Measurements from ENCODE around the gene NUDT1. TPM values are rescaled to one million over a fixed set of nuclear protein-coding genes. Genes with fewer than 3 reads are reported as not detected.

The NUDT1 gene
- total RNA-seq, 1 donor from 2014 or later: 71.2 TPM

DNA sequence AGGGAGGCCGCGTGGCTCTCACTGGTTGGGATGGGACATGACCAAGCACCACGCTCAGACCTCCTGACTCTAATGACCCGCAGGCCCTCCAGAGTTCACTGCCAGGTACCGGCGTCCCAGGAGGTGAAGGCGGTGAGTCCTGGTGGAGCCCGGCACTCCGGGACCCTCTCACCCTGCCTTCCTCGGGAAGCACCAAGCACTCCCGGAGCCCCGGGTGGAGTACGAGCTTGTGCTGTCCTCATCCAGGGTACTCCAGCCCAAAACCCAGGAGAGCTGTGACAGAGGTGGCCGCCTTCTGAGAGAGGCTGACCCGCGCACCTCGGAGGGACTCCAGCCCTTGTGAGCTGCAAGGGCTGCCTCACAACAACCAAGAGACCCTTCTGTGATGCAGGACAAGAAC, 18.7 kb upstream of the NUDT1 start:
- intact Hi-C loops (cut with micrococcal nuclease): no loop called here

DNA sequence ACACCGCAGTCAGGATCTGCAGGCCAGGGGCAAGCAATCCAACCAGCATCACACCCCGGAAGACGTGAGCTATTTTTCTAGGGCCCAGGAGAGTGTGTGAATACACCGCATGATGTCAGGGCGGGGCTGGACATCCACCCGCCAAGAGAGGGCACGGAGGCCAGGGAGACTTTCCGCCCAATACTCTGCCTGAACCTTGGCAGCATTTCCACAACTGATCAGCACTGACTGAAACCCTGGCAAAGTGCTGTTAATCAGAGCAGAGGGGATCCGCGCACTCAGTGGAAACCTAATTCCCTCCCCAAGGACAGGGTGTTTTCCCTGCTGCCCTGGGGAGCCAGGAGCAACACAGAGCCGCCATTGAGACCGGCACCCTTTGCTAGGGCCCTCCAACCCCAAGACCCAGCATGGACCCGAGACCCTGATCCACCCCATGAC, 17.5 kb upstream of the NUDT1 start:
- intact Hi-C loops (cut with micrococcal nuclease): no loop called here

DNA sequence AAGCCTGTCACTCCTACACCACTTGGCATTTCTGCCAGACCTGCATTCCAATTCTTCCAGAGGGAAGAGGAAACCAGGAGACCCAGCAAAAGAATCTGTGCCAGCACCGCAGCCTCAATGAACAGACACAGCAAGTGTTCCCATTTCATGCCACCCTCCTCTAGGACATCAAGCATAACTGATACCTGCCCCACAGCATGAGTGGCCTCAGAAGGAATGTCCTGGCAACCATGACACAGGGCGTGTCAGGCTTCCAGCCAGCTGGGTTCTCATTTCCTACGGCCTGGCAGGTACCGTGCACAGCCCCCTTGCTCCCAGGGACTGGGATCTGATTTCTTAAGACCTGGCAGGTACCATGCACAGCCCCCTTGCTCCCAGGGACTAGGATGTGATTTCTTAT, 17.1 kb upstream of the NUDT1 start:
- intact Hi-C loops (cut with micrococcal nuclease): no loop called here

DNA sequence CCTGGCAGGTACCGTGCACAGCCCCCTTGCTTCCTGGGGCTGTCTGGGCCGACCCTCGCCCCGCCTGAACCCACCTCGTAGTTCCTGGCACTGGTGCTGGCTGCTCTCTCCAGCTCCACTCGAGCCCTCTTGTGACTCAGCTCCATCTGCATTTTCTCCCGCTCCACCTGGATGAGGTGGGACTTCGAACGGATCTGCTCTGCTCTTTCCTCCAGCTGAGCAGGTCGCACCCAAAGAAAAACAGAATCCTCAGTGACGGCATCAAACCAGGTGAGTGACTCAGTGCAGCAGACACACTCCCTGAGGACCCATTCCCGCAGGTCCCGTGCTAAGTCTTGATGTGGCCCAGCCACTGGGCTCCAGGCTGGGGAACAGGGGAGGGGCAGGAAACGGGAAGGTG, 16.7 kb upstream of the NUDT1 start:
- intact Hi-C loops (cut with micrococcal nuclease): no loop called here

DNA sequence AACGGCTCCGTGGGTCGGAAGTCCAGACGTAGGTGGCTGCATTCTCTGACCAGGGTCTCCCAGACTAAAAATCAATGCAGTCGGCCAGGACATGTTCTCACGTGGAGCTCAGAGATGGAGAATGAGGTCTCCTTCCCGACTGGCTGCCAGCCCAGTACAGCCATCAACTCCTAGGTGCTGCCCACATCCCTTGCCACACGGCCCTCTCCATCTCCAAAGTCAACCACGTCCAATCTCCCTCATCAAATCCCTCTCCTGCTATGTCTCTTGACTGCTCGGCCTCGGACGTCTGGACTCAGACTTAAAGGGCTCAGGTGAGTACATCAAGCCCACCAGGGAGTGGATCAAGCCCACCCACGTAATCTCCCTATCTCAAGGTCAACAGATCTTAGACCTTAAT, 16.2 kb upstream of the NUDT1 start:
- intact Hi-C loops (cut with micrococcal nuclease): no loop called here

DNA sequence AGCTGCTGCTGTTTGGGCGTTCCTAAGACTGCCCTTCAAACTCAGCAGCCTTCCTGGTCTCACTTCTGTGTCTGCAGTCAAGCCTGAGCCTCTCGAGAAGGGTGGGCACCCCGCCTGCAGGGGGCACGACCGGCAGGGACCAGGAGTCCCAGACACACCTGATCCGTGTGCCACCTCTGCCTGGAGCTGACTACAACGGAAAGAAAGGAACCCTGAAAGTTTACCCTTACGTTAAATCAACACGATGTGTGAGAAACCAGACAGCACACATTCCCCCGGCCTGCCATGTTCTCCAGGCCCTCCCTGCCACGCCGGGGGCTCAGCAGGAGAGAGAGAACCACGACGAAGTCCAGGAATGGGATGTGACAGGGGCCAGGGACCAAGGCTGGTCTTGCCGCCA, 14.3 kb upstream of the NUDT1 start:
- intact Hi-C loops (cut with micrococcal nuclease): no loop called here

DNA sequence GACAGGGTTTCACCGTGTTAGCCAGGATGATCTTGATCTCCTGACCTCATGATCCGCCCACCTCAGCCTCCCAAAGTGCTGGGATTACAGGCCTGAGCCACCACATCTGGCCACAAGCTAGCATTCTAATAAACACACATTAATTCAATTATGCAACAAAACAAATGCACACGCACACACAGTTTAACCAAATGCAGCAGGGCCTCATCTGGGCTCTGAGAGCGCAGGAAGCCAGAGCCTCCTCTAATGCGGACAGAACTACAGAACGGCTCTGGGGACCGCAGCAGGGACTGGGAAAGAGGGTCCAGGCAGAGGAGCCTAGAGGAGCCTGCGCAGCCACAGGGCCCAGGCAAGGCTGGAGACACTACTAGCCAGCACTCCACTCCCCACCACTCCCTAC, 13.1 kb upstream of the NUDT1 start:
- intact Hi-C loops (cut with micrococcal nuclease): no loop called here

DNA sequence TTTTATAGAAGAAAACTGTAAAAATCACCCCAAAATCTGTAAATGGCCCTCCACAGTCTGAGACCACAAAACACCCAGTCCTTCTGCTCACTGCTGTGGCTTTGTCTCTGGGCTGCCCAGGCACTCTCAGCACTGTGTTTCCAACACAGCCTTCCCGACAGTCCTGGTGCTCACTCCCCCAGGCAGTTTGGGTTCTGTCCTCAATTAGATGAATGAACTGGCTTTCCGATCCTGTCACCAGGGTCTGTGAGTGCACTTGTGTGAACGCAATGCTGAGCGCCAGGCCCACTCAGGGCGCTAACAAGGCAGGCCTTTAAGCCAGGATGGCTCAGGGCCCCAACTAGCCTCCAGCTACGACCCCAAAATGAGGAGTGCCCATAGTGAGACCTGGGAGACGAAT, 12.6 kb upstream of the NUDT1 start:
- intact Hi-C loops (cut with micrococcal nuclease): no loop called here

DNA sequence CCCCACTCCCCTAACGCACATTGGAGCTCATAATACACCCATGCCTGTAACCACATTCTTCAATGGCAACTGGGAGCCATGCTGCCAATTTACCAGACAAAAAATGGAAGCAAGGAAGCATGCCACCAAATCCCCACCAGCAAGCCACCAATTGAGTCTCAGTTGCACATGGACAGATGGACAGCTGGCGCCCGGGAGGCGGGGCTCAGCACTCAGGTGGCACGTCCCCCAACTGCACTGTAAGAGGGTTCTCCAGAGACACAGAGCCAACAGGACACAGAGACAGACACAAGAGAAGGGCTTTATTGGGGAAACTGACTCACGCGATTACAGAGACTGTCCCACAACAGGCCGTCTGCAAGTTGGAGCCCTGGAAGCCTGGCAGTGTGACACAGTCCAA, 11.8 kb upstream of the NUDT1 start:
- intact Hi-C loops (cut with micrococcal nuclease): loop anchor here (5.0 to 10.0 kb wide), 3 partner anchors 305 to 1035 kb away; partner anchors contain the start of genes BRAT1 and IQCE

DNA sequence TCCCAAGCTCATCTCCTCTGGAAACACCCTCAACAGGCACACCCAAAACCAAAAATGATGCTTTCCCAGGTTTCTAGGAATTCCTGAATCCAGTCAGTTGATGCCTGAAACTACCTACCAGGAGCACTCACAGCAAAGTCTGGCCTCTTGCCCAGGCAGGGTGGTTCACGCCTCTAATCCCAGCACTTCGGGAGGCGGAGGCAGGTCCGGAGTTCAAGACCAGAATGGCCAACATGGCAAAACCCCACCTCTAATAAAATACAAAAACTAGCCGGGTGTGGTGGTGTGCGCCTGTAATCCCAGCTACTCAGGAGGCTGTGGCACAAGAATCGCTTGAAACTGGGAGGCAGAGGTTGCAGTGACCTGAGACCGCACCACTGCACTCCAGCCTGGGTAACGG, 11.1 kb upstream of the NUDT1 start:
- intact Hi-C loops (cut with micrococcal nuclease): loop anchor here (5.0 to 10.0 kb wide), 3 partner anchors 306 to 1036 kb away; partner anchors contain the start of genes BRAT1 and IQCE

DNA sequence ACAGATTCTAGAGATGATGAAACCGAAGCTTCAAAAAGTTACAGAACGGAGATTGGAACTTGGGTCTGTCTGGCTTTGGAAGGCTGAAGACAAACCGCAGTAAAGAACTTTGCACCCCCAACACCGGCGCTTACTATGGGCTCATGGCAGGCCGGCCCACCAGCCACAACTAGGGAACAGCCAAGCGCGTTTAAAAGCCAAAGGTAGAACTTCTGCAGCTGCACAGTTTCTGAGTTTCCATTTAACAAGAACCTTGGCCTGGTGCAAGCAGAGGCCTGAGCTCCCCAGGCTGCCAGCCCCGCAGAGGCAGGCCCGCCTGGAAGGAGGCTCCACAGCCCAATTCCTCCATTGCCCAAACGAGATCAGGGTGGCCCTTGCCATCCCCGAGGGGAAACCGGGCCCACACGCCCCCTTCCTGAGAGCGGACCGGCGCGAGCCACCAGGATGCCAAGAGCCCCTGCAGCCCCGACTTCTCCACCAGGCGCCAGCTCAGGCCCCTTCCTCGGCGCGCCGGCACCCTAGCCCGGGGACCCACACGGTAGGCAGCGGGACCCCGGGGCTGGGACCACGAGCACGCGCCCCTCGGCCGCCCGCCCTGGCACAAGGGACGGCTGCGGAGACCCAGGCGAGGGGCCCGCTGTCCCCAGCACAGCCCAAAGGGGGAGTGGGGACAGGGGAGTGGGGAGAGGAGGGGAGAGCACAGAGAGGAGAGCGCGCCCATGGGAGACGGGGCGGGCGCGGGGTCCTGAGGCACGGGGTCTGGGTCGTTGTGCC, 9.8 kb upstream of the NUDT1 start:
- intact Hi-C loops (cut with micrococcal nuclease): loop anchor here (1.0 to 10.0 kb wide), 9 partner anchors 10 to 1037 kb away; partner anchors contain the start of genes BRAT1, IQCE, MRM2 and NUDT1

DNA sequence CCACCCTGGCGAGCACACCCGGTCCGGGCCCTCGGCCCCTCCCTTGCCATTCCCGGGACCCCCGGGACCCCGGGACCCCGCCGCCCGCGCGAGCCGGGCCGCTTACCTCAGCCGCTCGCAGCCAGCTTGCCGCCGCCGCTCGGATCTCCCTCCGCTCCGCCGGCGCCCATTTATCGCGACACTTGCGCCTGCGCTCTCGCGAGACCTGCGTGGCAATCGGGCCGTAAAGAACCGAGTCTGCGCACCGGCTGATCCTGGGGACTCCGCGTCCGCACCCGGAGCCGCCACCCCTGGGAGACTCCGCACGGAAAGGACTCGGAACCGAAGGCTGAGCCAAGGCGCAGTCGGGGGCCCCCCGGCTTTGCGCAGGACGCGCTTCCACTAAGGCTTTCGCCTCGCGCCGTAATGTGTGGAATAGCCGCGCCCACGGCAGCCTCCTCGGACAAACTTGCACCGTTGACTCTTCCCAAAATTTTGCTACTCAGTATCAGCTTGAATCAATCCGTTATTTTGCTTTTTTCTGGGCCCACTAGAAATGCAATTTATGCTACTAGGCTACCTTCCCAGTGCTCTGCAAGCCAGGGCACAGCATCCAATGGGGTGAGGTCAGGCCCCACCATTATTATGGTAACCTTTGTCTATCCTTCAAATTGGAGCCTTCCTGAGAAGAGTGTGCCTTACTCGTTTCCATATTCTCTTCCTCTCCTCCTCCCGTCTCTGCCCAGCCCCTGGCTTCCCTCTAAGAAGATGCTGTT, 9.1 kb upstream of the NUDT1 start, which contains the start of gene MAD1L1:
MAD1L1 (minus strand) TSS at position 180 of the 755 bp plus-strand sequence. CDS start 2,812 bp downstream, outside the sequence.
- intact Hi-C loops (cut with micrococcal nuclease): loop anchor here (1.0 to 10.0 kb wide), 9 partner anchors 9 to 1038 kb away; partner anchors contain the start of genes BRAT1, IQCE, MRM2 and NUDT1

DNA sequence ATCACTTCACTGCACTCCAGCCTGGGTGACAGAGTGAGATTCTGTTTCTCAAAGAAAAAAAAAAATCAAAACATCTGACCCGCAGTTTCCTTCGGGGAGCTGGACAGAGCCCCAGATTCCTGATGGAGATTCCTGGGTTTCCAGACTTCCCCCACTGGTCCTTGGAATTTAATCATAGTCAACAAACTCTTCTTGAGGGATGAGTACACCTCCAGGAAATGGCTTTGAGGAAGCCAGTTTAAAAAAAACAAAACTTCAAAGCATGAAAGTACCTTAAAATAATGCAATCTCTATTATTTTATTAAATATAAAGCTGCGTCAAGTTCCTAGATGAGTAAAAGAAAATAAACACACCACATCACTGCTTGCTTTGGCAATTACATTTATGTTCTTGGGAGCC, 8.1 kb upstream of the NUDT1 start:
- intact Hi-C loops (cut with micrococcal nuclease): loop anchor here (2.0 to 10.0 kb wide), 5 partner anchors 173 to 1039 kb away; partner anchors contain the start of genes BRAT1 and IQCE

DNA sequence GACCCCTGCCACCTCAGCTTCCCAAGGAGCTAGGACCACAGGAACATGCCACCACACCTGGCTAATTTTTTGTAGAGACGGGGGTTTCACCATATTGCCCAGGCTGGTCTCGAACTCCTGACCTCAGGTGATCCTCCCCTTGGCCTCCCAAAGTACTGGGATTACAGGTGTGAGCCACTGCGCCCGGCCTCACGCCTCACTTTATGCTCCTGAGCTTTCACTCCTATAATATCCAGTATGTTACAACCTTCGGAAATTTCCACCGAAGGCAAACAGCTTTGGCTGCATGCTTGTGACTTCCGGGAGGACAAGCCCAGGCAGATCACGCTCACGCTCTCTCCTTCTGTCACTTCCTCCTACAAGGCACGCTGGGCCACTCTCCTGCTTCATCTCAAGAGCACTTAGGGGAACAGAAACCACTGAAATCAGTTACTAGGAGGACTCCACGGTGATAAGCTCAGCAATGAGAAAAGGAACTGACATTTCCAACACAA, 4.9 kb upstream of the NUDT1 start:
- intact Hi-C loops (cut with micrococcal nuclease): loop anchor here (10.0 kb wide), 2 partner anchors 312 to 1042 kb away; no protein-coding TSS in a partner anchor

DNA sequence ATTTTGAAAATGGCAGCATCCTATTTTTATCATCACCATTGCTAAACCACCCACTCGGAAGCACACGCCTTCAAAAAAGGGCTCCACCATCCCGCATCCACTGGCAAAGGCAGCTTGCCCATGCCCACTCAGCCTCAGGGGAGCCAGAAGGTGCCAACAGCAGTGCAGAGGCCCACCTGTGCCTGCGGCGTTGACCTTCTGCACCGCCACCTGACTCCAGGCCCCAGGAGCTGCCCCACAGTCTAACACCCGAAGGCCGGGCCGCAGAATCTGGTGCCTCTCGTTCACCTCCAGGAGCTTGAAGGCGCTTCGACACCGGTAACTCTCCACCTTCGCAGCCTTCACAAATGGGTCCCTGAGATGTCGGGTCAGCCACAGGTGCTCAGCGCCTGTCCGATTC, 2.8 kb upstream of the NUDT1 start:
- intact Hi-C loops (cut with micrococcal nuclease): loop anchor here (10.0 kb wide), 2 partner anchors 314 to 1044 kb away; no protein-coding TSS in a partner anchor

DNA sequence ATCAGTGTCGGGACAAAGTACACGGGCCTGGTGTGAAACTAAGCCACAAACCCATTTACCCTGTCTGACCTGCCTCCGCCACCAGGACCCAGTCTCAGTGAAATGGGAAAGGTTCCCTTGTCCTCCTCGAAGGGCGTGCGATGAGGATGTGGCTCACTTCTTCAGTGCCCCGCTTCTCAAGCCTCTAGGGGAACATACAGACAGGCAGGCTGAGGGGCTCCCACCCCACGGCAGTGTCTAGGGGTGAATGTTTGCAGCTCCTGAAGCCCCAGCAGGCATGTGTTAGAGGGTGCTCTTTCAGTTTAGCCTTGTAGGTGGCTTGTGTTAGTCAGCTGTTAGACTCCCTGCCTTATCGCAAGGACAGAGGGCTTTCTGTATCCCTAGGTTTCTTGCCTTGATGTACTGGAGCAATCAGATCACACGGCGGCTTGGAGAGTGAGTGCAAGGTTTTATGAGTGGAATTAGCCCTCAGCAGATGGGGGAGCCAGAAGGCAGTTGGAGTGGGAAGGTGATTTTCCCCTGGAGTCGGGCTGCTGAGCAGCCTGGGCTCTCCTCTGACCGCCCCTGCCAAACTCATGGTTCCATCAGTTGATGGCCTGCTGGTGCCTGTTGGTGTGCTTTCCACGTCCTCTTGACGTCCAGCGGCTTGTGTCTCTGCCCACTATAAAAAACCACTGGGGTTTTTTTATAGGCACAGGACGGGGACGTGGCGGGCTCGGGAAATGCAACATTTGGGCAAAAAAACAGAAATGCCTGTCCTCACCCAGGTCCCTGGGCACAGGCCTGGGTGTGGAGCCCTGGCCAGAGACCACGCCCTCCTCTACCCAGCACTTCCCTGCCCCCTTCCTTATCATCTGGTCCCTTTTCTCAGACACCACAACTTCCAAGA, 759 bp downstream of the NUDT1 start:
- intact Hi-C loops (cut with micrococcal nuclease): loop anchor here (1.0 to 10.0 kb wide), 6 partner anchors 10 to 672 kb away; partner anchors contain the start of genes EIF3B, MAD1L1, PSMG3 and SNX8

DNA sequence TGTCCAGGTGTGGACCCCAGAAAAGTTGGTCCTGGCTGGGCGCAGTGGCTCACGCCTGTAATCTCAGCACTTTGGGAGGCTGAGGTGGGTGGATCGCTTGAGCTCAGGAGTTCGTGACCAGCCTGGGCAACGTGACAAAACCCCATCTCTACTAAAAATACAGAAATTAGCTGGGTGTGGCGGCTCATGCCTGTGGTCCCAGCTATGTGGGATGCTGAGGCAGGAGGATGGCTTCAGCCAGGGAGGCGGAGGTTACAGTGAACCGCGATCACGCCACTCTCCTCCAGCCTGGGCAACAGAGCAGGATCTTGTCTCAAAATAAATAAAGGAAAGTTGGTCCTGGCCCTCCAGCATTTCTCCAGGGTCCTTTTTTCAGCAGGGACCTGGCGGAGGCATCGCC, 1.4 kb downstream of the NUDT1 start:
- intact Hi-C loops (cut with micrococcal nuclease): loop anchor here (10.0 kb wide), 1 partner anchor 281 kb away; no protein-coding TSS in a partner anchor

DNA sequence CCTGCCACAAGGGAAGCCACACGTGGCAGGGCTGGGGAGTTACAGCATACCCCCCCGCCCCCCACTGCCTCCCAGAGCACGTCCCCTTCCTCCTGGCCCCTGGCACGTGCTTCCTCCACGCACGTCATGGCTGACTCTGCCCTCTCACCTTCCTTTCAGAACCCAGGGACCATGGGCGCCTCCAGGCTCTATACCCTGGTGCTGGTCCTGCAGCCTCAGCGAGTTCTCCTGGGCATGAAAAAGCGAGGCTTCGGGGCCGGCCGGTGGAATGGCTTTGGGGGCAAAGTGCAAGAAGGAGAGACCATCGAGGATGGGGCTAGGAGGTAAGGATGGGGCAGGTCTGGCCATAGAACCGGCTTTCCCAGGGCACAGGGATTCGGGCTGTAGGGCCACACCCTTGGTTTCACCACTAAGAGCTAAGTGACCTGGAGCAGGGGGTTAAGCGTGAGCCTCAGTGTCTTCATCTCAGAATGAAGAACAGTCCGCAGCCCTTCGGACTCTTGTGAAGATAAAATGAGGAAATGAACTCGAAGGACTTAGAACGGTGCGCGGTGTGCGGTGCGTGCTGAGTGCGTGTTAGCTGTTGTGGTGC, 2.5 kb downstream of the NUDT1 start:
- intact Hi-C loops (cut with micrococcal nuclease): loop anchor here (10.0 kb wide), 1 partner anchor 280 kb away; no protein-coding TSS in a partner anchor

DNA sequence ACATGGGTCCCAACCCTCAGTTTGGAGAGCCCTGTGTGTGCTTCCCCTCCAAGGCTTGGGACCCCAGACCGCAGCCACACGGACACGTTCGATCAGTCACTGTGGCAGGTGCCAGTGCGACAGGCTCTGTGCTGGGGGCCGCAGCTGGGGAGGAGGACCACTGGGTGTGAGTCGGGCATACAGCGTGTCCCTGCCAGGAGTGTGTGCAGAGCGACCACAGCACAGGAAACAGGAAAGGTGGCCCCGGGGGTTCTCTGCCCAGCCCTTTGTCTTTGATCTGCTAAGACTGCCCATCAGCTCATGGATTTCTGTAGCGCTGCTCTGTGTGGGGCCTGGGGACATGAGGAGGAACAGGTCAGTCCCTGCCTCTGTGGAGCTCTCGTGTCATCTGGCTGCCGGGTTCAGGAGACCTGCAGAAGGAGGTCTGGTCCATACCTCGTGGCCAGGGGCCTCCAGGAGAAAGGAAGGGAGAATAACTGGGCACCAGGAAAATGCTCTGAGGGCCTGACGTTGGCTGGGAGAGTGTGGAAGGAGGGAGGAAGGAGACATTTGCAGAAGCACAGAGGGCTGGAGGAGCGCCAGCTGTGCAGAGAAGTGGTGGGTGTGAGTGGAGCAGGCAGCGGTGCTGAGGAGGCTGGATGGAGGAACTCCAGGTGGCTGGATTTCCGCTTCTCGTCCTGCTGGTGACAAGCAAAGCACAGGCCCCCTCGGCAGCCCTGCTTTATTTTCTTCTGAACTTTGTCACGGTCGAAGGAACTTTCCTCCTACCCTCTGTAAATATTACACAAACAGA, 4.1 kb downstream of the NUDT1 start:
- intact Hi-C loops (cut with micrococcal nuclease): loop anchor here (10.0 kb wide), 1 partner anchor 279 kb away; no protein-coding TSS in a partner anchor

Measured in T-helper 1 cell treated with Interleukin-12 subunit alpha and Interleukin-12 subunit beta and Interleukin-4 antibody, amounts not matched to agents 30 ng/mL and 1 ng/mL, for 36 hours (primary cell).